Measurements from ENCODE around the gene RPE.

Gene RPE

DNA sequence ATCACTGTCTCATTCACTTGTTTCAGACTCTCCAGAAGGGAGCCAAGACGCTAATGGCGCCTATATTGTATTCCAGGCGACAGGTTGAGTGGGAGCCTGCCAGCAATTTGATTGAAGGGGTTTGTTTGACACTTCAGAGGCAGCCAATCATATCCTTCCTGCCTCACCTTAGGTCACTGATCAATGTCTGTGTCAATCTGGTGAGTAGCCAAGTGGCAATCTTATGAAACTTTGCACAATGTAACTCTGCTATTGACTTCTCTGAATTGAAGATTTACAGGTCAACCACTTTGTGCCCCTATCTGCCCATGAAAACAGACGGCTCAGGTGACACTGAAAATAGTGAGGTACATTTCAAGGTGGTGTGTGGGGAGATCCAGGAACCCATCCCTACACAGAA, 32.7 kb upstream of the RPE start:
- TF ChIP-seq, protein P1, sequence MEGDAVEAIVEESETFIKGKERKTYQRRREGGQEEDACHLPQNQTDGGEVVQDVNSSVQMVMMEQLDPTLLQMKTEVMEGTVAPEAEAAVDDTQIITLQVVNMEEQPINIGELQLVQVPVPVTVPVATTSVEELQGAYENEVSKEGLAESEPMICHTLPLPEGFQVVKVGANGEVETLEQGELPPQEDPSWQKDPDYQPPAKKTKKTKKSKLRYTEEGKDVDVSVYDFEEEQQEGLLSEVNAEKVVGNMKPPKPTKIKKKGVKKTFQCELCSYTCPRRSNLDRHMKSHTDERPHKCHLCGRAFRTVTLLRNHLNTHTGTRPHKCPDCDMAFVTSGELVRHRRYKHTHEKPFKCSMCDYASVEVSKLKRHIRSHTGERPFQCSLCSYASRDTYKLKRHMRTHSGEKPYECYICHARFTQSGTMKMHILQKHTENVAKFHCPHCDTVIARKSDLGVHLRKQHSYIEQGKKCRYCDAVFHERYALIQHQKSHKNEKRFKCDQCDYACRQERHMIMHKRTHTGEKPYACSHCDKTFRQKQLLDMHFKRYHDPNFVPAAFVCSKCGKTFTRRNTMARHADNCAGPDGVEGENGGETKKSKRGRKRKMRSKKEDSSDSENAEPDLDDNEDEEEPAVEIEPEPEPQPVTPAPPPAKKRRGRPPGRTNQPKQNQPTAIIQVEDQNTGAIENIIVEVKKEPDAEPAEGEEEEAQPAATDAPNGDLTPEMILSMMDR (IDR thresholded peaks at IDR 0.05; ENCODE audit: insufficient read depth, low read length): no peak
- TF ChIP-seq, protein P2, sequence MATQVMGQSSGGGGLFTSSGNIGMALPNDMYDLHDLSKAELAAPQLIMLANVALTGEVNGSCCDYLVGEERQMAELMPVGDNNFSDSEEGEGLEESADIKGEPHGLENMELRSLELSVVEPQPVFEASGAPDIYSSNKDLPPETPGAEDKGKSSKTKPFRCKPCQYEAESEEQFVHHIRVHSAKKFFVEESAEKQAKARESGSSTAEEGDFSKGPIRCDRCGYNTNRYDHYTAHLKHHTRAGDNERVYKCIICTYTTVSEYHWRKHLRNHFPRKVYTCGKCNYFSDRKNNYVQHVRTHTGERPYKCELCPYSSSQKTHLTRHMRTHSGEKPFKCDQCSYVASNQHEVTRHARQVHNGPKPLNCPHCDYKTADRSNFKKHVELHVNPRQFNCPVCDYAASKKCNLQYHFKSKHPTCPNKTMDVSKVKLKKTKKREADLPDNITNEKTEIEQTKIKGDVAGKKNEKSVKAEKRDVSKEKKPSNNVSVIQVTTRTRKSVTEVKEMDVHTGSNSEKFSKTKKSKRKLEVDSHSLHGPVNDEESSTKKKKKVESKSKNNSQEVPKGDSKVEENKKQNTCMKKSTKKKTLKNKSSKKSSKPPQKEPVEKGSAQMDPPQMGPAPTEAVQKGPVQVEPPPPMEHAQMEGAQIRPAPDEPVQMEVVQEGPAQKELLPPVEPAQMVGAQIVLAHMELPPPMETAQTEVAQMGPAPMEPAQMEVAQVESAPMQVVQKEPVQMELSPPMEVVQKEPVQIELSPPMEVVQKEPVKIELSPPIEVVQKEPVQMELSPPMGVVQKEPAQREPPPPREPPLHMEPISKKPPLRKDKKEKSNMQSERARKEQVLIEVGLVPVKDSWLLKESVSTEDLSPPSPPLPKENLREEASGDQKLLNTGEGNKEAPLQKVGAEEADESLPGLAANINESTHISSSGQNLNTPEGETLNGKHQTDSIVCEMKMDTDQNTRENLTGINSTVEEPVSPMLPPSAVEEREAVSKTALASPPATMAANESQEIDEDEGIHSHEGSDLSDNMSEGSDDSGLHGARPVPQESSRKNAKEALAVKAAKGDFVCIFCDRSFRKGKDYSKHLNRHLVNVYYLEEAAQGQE (IDR thresholded peaks at IDR 0.05; ENCODE audit: insufficient replicate concordance, low read depth): no peak
- TF ChIP-seq GABPA (IDR thresholded peaks at IDR 0.05; ENCODE audit: low read depth): no peak
- TF ChIP-seq SPI1 (IDR thresholded peaks at IDR 0.05; ENCODE audit: borderline replicate concordance, low read depth): no peak
- TF ChIP-seq POLR2AphosphoS5 (IDR thresholded peaks at IDR 0.05; ENCODE audit: low read depth): no peak
- H3K27ac ChIP-seq (replicated peaks): no peak overlapping the region
- peaks cover 3% of the 10 kb centered on the region for H3K27me3 ChIP-seq (ENCODE audit: insufficient read depth, poor library complexity, severe bottlenecking)
- no peak for DNase-seq (ENCODE audit: low read depth in 1 of 2, low spot score in 1 of 2)
- no peak overlapping the region for H3K4me3 ChIP-seq (replicated peaks; ENCODE audit: insufficient read depth, low read length)

DNA sequence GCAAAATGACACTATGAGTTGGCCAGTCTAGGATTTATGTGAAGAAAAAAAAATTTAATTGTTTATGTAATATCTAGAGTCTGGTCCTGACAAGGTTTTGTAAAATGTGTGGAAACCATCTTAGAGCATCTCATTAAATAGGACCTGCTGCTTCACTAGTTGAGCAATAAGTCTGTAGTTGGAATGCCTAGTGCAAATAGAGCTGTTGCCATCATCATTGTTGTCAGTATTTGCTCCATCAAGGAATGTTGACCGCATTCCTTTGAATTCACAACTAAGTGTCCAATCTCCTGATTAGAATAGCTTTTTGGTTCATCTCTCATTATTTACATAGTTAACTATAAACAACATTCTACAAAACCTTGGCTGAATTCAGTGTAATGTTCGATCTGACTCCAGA, 32.2 kb upstream of the RPE start:
- TF ChIP-seq GABPA (IDR thresholded peaks at IDR 0.05; ENCODE audit: low read depth) (no peak), SPI1 (IDR thresholded peaks at IDR 0.05; ENCODE audit: borderline replicate concordance, low read depth) (no peak), POLR2AphosphoS5 (IDR thresholded peaks at IDR 0.05; ENCODE audit: low read depth) (no peak)
- TF ChIP-seq, protein P2 (IDR thresholded peaks at IDR 0.05; ENCODE audit: insufficient replicate concordance, low read depth): no peak
- TF ChIP-seq, protein P1 (IDR thresholded peaks at IDR 0.05; ENCODE audit: insufficient read depth, low read length): no peak
- Histone ChIP-seq H3K27ac (replicated peaks) (no peak overlapping the region), H3K27me3 (ENCODE audit: insufficient read depth, poor library complexity, severe bottlenecking) (peaks cover 3% of the 10 kb centered on the region), H3K4me3 (replicated peaks; ENCODE audit: insufficient read depth, low read length) (no peak overlapping the region)
- DNase-seq (ENCODE audit: low read depth in 1 of 2, low spot score in 1 of 2): no peak

DNA sequence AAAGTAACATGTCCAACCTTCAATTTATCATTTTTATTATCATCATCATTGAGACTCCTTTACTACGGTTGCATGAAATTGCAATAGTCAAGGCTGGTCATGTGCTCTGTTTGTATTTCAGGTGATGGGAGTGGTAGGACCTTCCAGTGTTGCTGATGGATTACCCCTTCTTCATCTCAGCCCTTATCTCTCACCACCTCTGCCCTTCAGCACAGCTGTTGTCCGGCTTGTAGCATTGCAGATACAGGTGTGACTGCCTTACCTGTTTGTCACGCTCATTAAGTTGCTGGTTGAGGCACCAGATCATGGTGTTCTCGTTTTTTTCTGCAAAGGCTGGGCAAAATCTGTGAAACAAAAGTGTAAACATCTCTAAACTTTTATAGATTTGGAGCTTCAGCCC, 31.7 kb upstream of the RPE start:
- no peak for DNase-seq (ENCODE audit: low read depth in 1 of 2, low spot score in 1 of 2)
- Histone ChIP-seq H3K27ac (replicated peaks) (no peak overlapping the region), H3K4me3 (replicated peaks; ENCODE audit: insufficient read depth, low read length) (no peak overlapping the region), H3K27me3 (ENCODE audit: insufficient read depth, poor library complexity, severe bottlenecking) (peaks cover 3% of the 10 kb centered on the region)
- TF ChIP-seq, protein P1 (IDR thresholded peaks at IDR 0.05; ENCODE audit: insufficient read depth, low read length): no peak
- TF ChIP-seq GABPA (IDR thresholded peaks at IDR 0.05; ENCODE audit: low read depth): no peak
- TF ChIP-seq SPI1 (IDR thresholded peaks at IDR 0.05; ENCODE audit: borderline replicate concordance, low read depth): no peak
- TF ChIP-seq POLR2AphosphoS5 (IDR thresholded peaks at IDR 0.05; ENCODE audit: low read depth): no peak
- TF ChIP-seq, protein P2 (IDR thresholded peaks at IDR 0.05; ENCODE audit: insufficient replicate concordance, low read depth): no peak

Measured in HL-60 (cell line).